Liver (tissue), 9 donors: Measurements from ENCODE around the gene DNAH8. TPM values are rescaled to one million over a fixed set of nuclear protein-coding genes. Genes with fewer than 3 reads are reported as not detected.

Experiments
- DNase-seq: peaks from one replicate; pipeline ENCODE4 v3.0.0-alpha.2; 2017; ENCODE audit warnings: low spot score
- H3K27ac ChIP-seq, 2 donors: one replicate each; pipeline ENCODE4 v1.7.0; 2013; ENCODE audit warnings: inconsistent platforms in 2 of 2, low read length in 2 of 2, control low read depth in 1 of 2, low read depth in 1 of 2, mild to moderate bottlenecking in 1 of 2
- H3K27me3 ChIP-seq, 4 donors: one replicate each; pipeline versions ENCODE4 v1.6.1 to v1.7.0; 2013; ENCODE audit warnings: low read length in 3 of 4, inconsistent platforms in 1 of 4, mild to moderate bottlenecking in 1 of 4, moderate library complexity in 1 of 4; ENCODE audit not compliant: control insufficient read depth in 4 of 4, insufficient read depth in 4 of 4
- H3K36me3 ChIP-seq, 4 donors: one replicate each; pipeline versions ENCODE4 v1.6.1 to v1.7.0; 2013; ENCODE audit warnings: low read length in 3 of 4, mild to moderate bottlenecking in 3 of 4, low read depth in 1 of 4, moderate library complexity in 1 of 4; ENCODE audit not compliant: control insufficient read depth in 4 of 4, insufficient read depth in 3 of 4
- H3K4me1 ChIP-seq, 4 donors: one replicate each; pipeline versions ENCODE4 v1.6.1 to v1.7.0; 2013; ENCODE audit warnings: low read length in 3 of 4, mild to moderate bottlenecking in 3 of 4, moderate library complexity in 1 of 4; ENCODE audit not compliant: control insufficient read depth in 4 of 4, insufficient read depth in 4 of 4
- H3K4me3 ChIP-seq, 3 donors: one replicate each; pipeline versions ENCODE4 v1.6.1 to v1.7.0; 2013; ENCODE audit warnings: low read length in 3 of 3, control low read depth in 1 of 3, low read depth in 1 of 3, mild to moderate bottlenecking in 1 of 3
- H3K9ac ChIP-seq, 2 donors: one replicate each; pipeline ENCODE4 v1.7.0; 2013; ENCODE audit warnings: low read length in 2 of 2, mild to moderate bottlenecking in 2 of 2, moderate library complexity in 2 of 2, control low read depth in 1 of 2, low read depth in 1 of 2
- H3K9me3 ChIP-seq, 4 donors: one replicate each; pipeline versions ENCODE4 v1.6.1 to v1.7.0; 2013; ENCODE audit warnings: low read length in 3 of 4; ENCODE audit not compliant: control insufficient read depth in 4 of 4
- ATF3 ChIP-seq: IDR thresholded peaks from 2 replicates; pipeline ENCODE4 v1.6.1; 2016; ENCODE audit warnings: antibody characterized with exemption
- CTCF ChIP-seq: fragments of 150-350 bp; IDR thresholded peaks from 2 replicates; pipeline ENCODE4 v1.5.1; 2017; ENCODE audit warnings: improper control_type of control experiment, low read depth, low read length; ENCODE audit not compliant: missing input control
- EGR1 ChIP-seq, 2 donors: IDR thresholded peaks; 2 replicates each; pipeline ENCODE4 v1.6.1; 2016 to 2018; ENCODE audit warnings: antibody characterized with exemption in 2 of 2, low read depth in 2 of 2
- FOXA1 ChIP-seq: IDR thresholded peaks from 2 replicates; pipeline ENCODE4 v1.6.1; 2016; ENCODE audit warnings: antibody characterized with exemption
- FOXA2 ChIP-seq: IDR thresholded peaks from 2 replicates; pipeline ENCODE4 v1.6.1; 2016; ENCODE audit warnings: antibody characterized with exemption
- GABPA ChIP-seq, 2 donors: IDR thresholded peaks in 1 of 2; conservative IDR thresholded peaks in 1 of 2; 2 replicates each; pipeline ENCODE4 v1.6.1; 2016; ENCODE audit warnings: antibody characterized with exemption in 2 of 2, mild to moderate bottlenecking in 1 of 2, moderate library complexity in 1 of 2
- HNF4A ChIP-seq, 2 donors: conservative IDR thresholded peaks; 2 replicates each; pipeline ENCODE4 v1.6.1; 2016; ENCODE audit warnings: antibody characterized with exemption in 2 of 2, mild to moderate bottlenecking in 2 of 2
- HNF4G ChIP-seq: IDR thresholded peaks from 2 replicates; pipeline ENCODE4 v1.6.1; 2016; ENCODE audit warnings: antibody characterized with exemption
- JUND ChIP-seq, 2 donors: IDR thresholded peaks; 2 replicates each; pipeline ENCODE4 v1.6.1; 2016; ENCODE audit warnings: antibody characterized with exemption in 2 of 2
- MAX ChIP-seq: IDR thresholded peaks from 2 replicates; pipeline ENCODE4 v1.6.1; 2016; ENCODE audit warnings: antibody characterized with exemption
- NR2F2 ChIP-seq: IDR thresholded peaks from 2 replicates; pipeline ENCODE4 v1.6.1; 2016; ENCODE audit warnings: antibody characterized with exemption
- RAD21 ChIP-seq, 2 donors: IDR thresholded peaks; 2 replicates each; pipeline ENCODE4 v1.6.1; 2016; ENCODE audit warnings: antibody characterized with exemption in 2 of 2, mild to moderate bottlenecking in 2 of 2
- REST ChIP-seq: IDR thresholded peaks from 2 replicates; pipeline ENCODE4 v1.6.1; 2016; ENCODE audit warnings: antibody characterized with exemption, mild to moderate bottlenecking
- RXRA ChIP-seq, 2 donors: IDR thresholded peaks; 2 replicates each; pipeline ENCODE4 v1.6.1; 2017 to 2018; ENCODE audit warnings: antibody characterized with exemption in 2 of 2, mild to moderate bottlenecking in 1 of 2
- SP1 ChIP-seq: IDR thresholded peaks from 2 replicates; pipeline ENCODE4 v1.6.1; 2018; ENCODE audit warnings: antibody characterized with exemption, mild to moderate bottlenecking
- TAF1 ChIP-seq: conservative IDR thresholded peaks from 2 replicates; pipeline ENCODE4 v1.6.1; 2016; ENCODE audit warnings: antibody characterized with exemption, mild to moderate bottlenecking
- YY1 ChIP-seq: IDR thresholded peaks from 2 replicates; pipeline ENCODE4 v1.6.1; 2016; ENCODE audit warnings: antibody characterized with exemption, mild to moderate bottlenecking
- ZBTB33 ChIP-seq: IDR thresholded peaks from 2 replicates; pipeline ENCODE4 v1.6.1; 2016; ENCODE audit warnings: antibody characterized with exemption
- WGBS: extraction: QIAGEN DNeasy Blood & Tissue Kit; methylation state at CpG from one replicate; pipeline ENCODE4 v1.1.7; 2013; 5-methylcytosine and 5-hydroxymethylcytosine counted together
- polyA plus RNA-seq, 2 donors: library from polyadenylated mRNA; stranded (reverse) in 1 of 2; unstranded in 1 of 2; fragments of 200-250 nt in 1 of 2; fragments of >200 nt in 1 of 2; fragmentation: Nextera tagmentation in 1 of 2; extraction: Ambion mirVana in 1 of 2; gene quantifications; one replicate each; pipeline versions ENCODE4 v1.2.1 to v1.2.3, GENCODE V29; 2013 to 2015
- total RNA-seq, 2 donors: library from RNA; depleted of rRNA; stranded (reverse); fragments of >200 nt; gene quantifications; one replicate each; pipeline ENCODE4 v1.2.3, GENCODE V29; 2014
- donor health status: healthy.
- donor health status: healthy.
- donor health status: healthy.
- donor health status: healthy.
- donor health status: healthy.

DNAH8 gene
- total and polyA plus RNA-seq, 4 donors: under 0.01 to 0.05 TPM; not detected in 2

GRCh38 chr6:38736951-38737350 is 21.8 kb downstream of the DNAH8 start:
- DNase-seq: no peak
- no peaks in the 10 kb centered on the region for H3K9me3 ChIP-seq
- no peak overlapping the region for H3K4me3 ChIP-seq
- TF ChIP-seq FOXA2: no peak
- no peak for TF ChIP-seq TAF1
- no peak for TF ChIP-seq NR2F2
- no peak for TF ChIP-seq RAD21 (IDR thresholded peaks at IDR 0.05)
- no peak for TF ChIP-seq RXRA (IDR thresholded peaks at IDR 0.05)
- TF ChIP-seq SP1: no peak
- no peak for TF ChIP-seq HNF4G
- TF ChIP-seq EGR1 (IDR thresholded peaks at IDR 0.05; ENCODE audit: low read depth in 2 of 2): no peak
- no peak for TF ChIP-seq REST
- no peak for TF ChIP-seq MAX
- TF ChIP-seq JUND (IDR thresholded peaks at IDR 0.05): no peak
- no peak for TF ChIP-seq ATF3
- TF ChIP-seq YY1: no peak
- no peak for TF ChIP-seq HNF4A (conservative IDR thresholded peaks at IDR 0.05)
- TF ChIP-seq GABPA (IDR thresholded peaks at IDR 0.05 in 1 of 2, conservative IDR thresholded peaks at IDR 0.05 in 1 of 2): no peak
- TF ChIP-seq ZBTB33: no peak
- TF ChIP-seq CTCF: no peak
- TF ChIP-seq FOXA1: no peak
- no peaks in the 10 kb centered on the region for H3K4me1 ChIP-seq
- H3K9ac ChIP-seq: no peak overlapping the region
- H3K27me3 ChIP-seq: no peaks in the 10 kb centered on the region
- no peak overlapping the region for H3K27ac ChIP-seq
- H3K36me3 ChIP-seq: no peaks in the 10 kb centered on the region
- WGBS: 95% methylated on average over 3 of the region's 3 CpGs
